IMR-90 (cell line): ENCODE results near the gene PRAMEF2. TPM values are rescaled to one million over a fixed set of nuclear protein-coding genes. Genes with fewer than 3 reads are reported as not detected.
"Not testable (repeated sequence)": the region's sequence is repeated elsewhere in the genome, so short reads cannot be mapped to it uniquely, and the experiment has no call there.

ENCODE experiments used
- ATAC-seq: fragments of 200-7000 bp; cut with Tn5 transposase; 2 replicates; pipeline ENCODE4 v1.9.1; 2020; ENCODE audit warnings: low read depth, mild to moderate bottlenecking, moderate library complexity
- BruUV-seq: library from RNA; stranded (reverse); fragments of 400-500 nt; replicated peaks from 2 replicates; lab custom pipeline; 2021; lab: Mats Ljungman, UMichigan
- CTCF ChIA-PET: fragments of 300-600 bp; formaldehyde crosslinking; extraction: SDS; loops from one replicate; lab custom pipeline; 2021; ENCODE audit warnings: antibody characterized with exemption; lab: Yijun Ruan, JAX
- POLR2A ChIA-PET: fragments of 300-600 bp; sonication (Branson Sonifier 250); formaldehyde crosslinking; loops from one replicate; lab custom pipeline; 2022; ENCODE audit warnings: antibody characterized with exemption; ENCODE audit not compliant: unreplicated experiment; lab: Charles Lee
- DNase-seq: peaks from one replicate; pipeline ENCODE4 v3.0.0; 2013
- H2AFZ ChIP-seq: replicated peaks from 2 replicates; pipeline ENCODE3; 2013; ENCODE audit warnings: low read length, mild to moderate bottlenecking; ENCODE audit not compliant: poor library complexity
- H2AK5ac ChIP-seq: 2 replicates; pipeline ENCODE4 v1.6.1; 2013; ENCODE audit warnings: low read depth, low read length, inconsistent platforms
- H2AK9ac ChIP-seq: replicated peaks from 2 replicates; pipeline ENCODE3; 2013; ENCODE audit warnings: mild to moderate bottlenecking, low read depth, low read length, moderate library complexity; ENCODE audit not compliant: poor library complexity
- H2BK120ac ChIP-seq: 2 replicates; pipeline ENCODE4 v1.6.1; 2013; ENCODE audit warnings: low read depth, low read length, inconsistent platforms
- H2BK15ac ChIP-seq: 3 replicates; pipeline ENCODE4 v1.6.1; 2013; ENCODE audit warnings: low read depth, low read length, inconsistent platforms
- H2BK20ac ChIP-seq: 2 replicates; pipeline ENCODE4 v1.6.1; 2013; ENCODE audit warnings: low read depth, mild to moderate bottlenecking, inconsistent platforms, low read length, moderate library complexity
- H2BK5ac ChIP-seq: 2 replicates; pipeline ENCODE4 v1.6.1; 2013; ENCODE audit warnings: mild to moderate bottlenecking, low read depth, low read length, inconsistent platforms; ENCODE audit not compliant: poor library complexity, severe bottlenecking
- H3K14ac ChIP-seq: replicated peaks from 2 replicates; pipeline ENCODE4 v1.6.1; 2013; ENCODE audit warnings: low read depth, low read length, inconsistent platforms
- H3K18ac ChIP-seq: 2 replicates; pipeline ENCODE4 v1.6.1; 2013; ENCODE audit warnings: low read depth, low read length, control low read depth
- H3K23ac ChIP-seq: 2 replicates; pipeline ENCODE4 v1.6.1; 2013; ENCODE audit warnings: low read depth, low read length, inconsistent platforms
- H3K27ac ChIP-seq: 2 replicates; pipeline ENCODE4 v1.5.1; 2013; ENCODE audit warnings: mild to moderate bottlenecking, control low read depth, low read length; ENCODE audit not compliant: insufficient read depth
- H3K27me3 ChIP-seq: 2 replicates; pipeline ENCODE4 v1.6.1; 2013; ENCODE audit warnings: low read length; ENCODE audit not compliant: control insufficient read depth, insufficient read depth
- H3K36me3 ChIP-seq: 2 replicates; pipeline ENCODE4 v1.6.1; 2013; ENCODE audit warnings: low read length, mixed read lengths; ENCODE audit not compliant: control insufficient read depth, insufficient read depth
- H3K4ac ChIP-seq: 2 replicates; pipeline ENCODE4 v1.6.1; 2013; ENCODE audit warnings: low read depth, low read length, inconsistent platforms
- H3K4me1 ChIP-seq: 2 replicates; pipeline ENCODE4 v1.6.1; 2013; ENCODE audit warnings: low read length, mixed read lengths; ENCODE audit not compliant: control insufficient read depth, insufficient read depth
- H3K4me2 ChIP-seq: 2 replicates; pipeline ENCODE4 v1.6.1; 2013; ENCODE audit warnings: low read depth, mild to moderate bottlenecking, control low read depth, low read length, moderate library complexity
- H3K4me3 ChIP-seq: 2 replicates; pipeline ENCODE4 v1.5.1; 2013; ENCODE audit warnings: low read depth, mild to moderate bottlenecking, control low read depth, low read length, moderate library complexity; ENCODE audit not compliant: insufficient read depth
- H3K56ac ChIP-seq: 2 replicates; pipeline ENCODE4 v1.6.1; 2013; ENCODE audit warnings: low read length, inconsistent platforms; ENCODE audit not compliant: insufficient read depth; ENCODE audit errors: extremely low read depth
- H3K79me1 ChIP-seq, 2 experiments: 2 replicates each; pipeline ENCODE4 v1.6.1; 2013; ENCODE audit warnings: low read length in 2 of 2, inconsistent platforms in 1 of 2, low read depth in 1 of 2
- H3K9ac ChIP-seq: 2 replicates; pipeline ENCODE4 v1.6.1; 2013; ENCODE audit warnings: low read depth, low read length, control low read depth
- H3K9me1 ChIP-seq: 2 replicates; pipeline ENCODE4 v1.6.1; 2013; ENCODE audit warnings: low read length, inconsistent platforms; ENCODE audit not compliant: insufficient read depth
- H3K9me3 ChIP-seq: 2 replicates; pipeline ENCODE4 v1.6.1; 2013; ENCODE audit warnings: low read length; ENCODE audit not compliant: control insufficient read depth, insufficient read depth
- H4K20me1 ChIP-seq: 2 replicates; pipeline ENCODE4 v1.6.1; 2013; ENCODE audit warnings: low read length, inconsistent platforms; ENCODE audit not compliant: insufficient read depth
- H4K5ac ChIP-seq: 2 replicates; pipeline ENCODE4 v1.6.1; 2013; ENCODE audit warnings: mild to moderate bottlenecking, low read depth, low read length, control low read depth
- H4K8ac ChIP-seq, 2 experiments: 2 replicates each; pipeline ENCODE4 v1.6.1; 2013; ENCODE audit warnings: low read depth in 2 of 2, low read length in 2 of 2, control low read depth in 1 of 2, inconsistent platforms in 1 of 2
- H4K91ac ChIP-seq: 2 replicates; pipeline ENCODE4 v1.6.1; 2013; ENCODE audit warnings: low read depth, low read length, inconsistent platforms; ENCODE audit not compliant: insufficient read depth
- WGBS, 2 experiments: methylation state at CpG; one replicate each; pipeline versions ENCODE4 v1.1.5 to v1.1.7; 2013; ENCODE audit warnings: missing lambda C conversion rate in 2 of 2; ENCODE audit not compliant: insufficient read length in 1 of 2; ENCODE audit errors: extremely low coverage in 2 of 2; 5-methylcytosine and 5-hydroxymethylcytosine counted together
- dilution Hi-C: fragments of 300-500 bp; cut with HindIII; formaldehyde crosslinking; loops from one replicate; pipeline ENCODE4 v1.14.3; 2018; ENCODE audit warnings: low sequenced_read_pairs; ENCODE audit not compliant: unreplicated experiment
- in situ Hi-C: fragments of 300-500 bp; cut with MboI; formaldehyde crosslinking; loops from 3 replicates; pipeline ENCODE4 v1.14.3; 2019; ENCODE audit warnings: low sequenced_read_pairs, inconsistent platforms, mixed read lengths
- intact Hi-C: fragments of 100-400 bp; cut with micrococcal nuclease; formaldehyde crosslinking; loops from 2 replicates; pipeline ENCODE4 v1.10.0; 2022
- polyA plus RNA-seq, 3 experiments: library from polyadenylated mRNA; depleted of rRNA; stranded (reverse); fragments of >200 nt; gene quantifications; 2 replicates each; pipeline ENCODE4 v1.2.3, GENCODE V29; 2012; ENCODE audit warnings: low replicate concordance in 1 of 3
- total RNA-seq: library from RNA; depleted of rRNA; stranded (reverse); fragments of >200 nt; gene quantifications from 2 replicates; pipeline ENCODE4 v1.2.3, GENCODE V29; 2012

Gene PRAMEF2
- total and polyA plus RNA-seq, 2 of the 4 experiments (the other 2 are of a cell fraction), result not detected

- BruUV-seq, H3K4ac ChIP-seq, H3K9ac ChIP-seq, H2AK5ac ChIP-seq, H3K23ac ChIP-seq, H4K20me1 ChIP-seq, H3K4me3 ChIP-seq, H3K4me2 ChIP-seq, H3K18ac ChIP-seq, H2BK20ac ChIP-seq, H3K14ac ChIP-seq, H3K27me3 ChIP-seq, ATAC-seq, H2AFZ ChIP-seq, H4K8ac ChIP-seq, H4K5ac ChIP-seq, H2AK9ac ChIP-seq, in situ Hi-C loops, intact Hi-C loops, H3K4me1 ChIP-seq, H3K36me3 ChIP-seq, H3K9me1 ChIP-seq, DNase-seq, H4K91ac ChIP-seq, H3K9me3 ChIP-seq, H2BK15ac ChIP-seq, CTCF ChIA-PET, H3K56ac ChIP-seq, POLR2A ChIA-PET, H2BK120ac ChIP-seq, H2BK5ac ChIP-seq, H3K27ac ChIP-seq, H3K79me1 ChIP-seq, dilution Hi-C loops: not testable (repeated sequence)
- WGBS, 2 experiments, result no CpG with 5 or more reads among the region's 3 CpGs
These were observed 25.6 kb upstream of the PRAMEF2 start, which contains the start of gene PRAMEF11 for GRCh38 chr1:12831310-12831709. TSS of gene PRAMEF11 (minus strand) at chr1:12831410. CDS start at chr1:12828789, 2,621 bp downstream.

- CTCF ChIA-PET, H2BK120ac ChIP-seq, H3K9me1 ChIP-seq, intact Hi-C loops, ATAC-seq, H3K56ac ChIP-seq, H3K27ac ChIP-seq, H2AK9ac ChIP-seq, H3K4ac ChIP-seq, H3K14ac ChIP-seq, H2AK5ac ChIP-seq, H2BK20ac ChIP-seq, H3K27me3 ChIP-seq, DNase-seq, dilution Hi-C loops, H4K20me1 ChIP-seq, H3K4me3 ChIP-seq, H4K91ac ChIP-seq, H3K23ac ChIP-seq, H3K9ac ChIP-seq, in situ Hi-C loops, H3K4me2 ChIP-seq, H3K36me3 ChIP-seq, H3K79me1 ChIP-seq, H2BK15ac ChIP-seq, H3K4me1 ChIP-seq, H2BK5ac ChIP-seq, H4K8ac ChIP-seq, BruUV-seq, H3K18ac ChIP-seq, POLR2A ChIA-PET, H4K5ac ChIP-seq, H3K9me3 ChIP-seq, H2AFZ ChIP-seq: not testable (repeated sequence)
- WGBS, 2 experiments, result no CpG with 5 or more reads among the region's 2 CpGs
These were observed 23.6 kb upstream of the PRAMEF2 start for GRCh38 chr1:12833251-12833650.
